GM08714 (cell line): ENCODE measurements around the gene NPNT.

Experiments used
- H3K4me3 ChIP-seq: fragments of 200-500 bp; sonication (Bioruptor generic); 2 replicates; pipeline ENCODE4 v1.5.1; 2014; ENCODE audit warnings: mild to moderate bottlenecking, low read length, inconsistent platforms
- ZNF274 ChIP-seq: IDR thresholded peaks from 2 replicates; pipeline ENCODE4 v1.6.1; 2012; ENCODE audit warnings: mild to moderate bottlenecking, low read depth, low read length

The NPNT gene

DNA sequence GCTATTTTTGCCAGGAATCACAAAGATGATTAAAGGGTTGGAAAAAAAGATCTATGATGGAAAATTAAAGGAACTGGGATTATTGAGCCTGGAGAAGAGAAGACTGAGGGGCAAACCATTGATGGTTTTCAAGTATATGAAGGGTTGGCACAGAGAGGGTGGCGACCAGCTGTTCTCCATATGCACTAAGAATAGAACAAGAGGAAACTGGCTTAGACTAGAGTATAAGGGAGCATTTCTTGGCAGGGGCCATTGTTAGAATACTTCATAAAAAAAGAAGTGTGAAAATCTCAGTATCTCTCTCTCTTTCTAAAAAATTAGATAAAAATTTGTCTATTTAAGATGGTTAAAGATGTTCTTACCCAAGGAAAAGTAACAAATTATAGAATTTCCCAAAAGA, 75.1 kb downstream of the NPNT start:
- no peak overlapping the region for H3K4me3 ChIP-seq
- TF ChIP-seq ZNF274, result no peak

DNA sequence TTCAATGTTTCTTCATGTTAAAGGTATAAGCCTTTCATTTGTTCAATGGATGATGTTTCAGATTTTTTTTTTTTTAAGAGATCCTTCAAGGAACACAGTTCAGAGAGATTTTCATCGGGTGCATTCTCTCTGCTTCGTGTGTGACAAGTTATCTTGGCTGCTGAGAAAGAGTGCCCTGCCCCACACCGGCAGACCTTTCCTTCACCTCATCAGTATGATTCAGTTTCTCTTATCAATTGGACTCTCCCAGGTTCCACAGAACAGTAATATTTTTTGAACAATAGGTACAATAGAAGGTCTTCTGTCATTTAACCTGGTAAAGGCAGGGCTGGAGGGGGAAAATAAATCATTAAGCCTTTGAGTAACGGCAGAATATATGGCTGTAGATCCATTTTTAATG, 75.8 kb downstream of the NPNT start:
- no peak for TF ChIP-seq ZNF274
- H3K4me3 ChIP-seq, result no peak overlapping the region

GRCh38 chr4:105972946-105973621, 77.8 kb downstream of the NPNT start:
- TF ChIP-seq ZNF274, result no peak
- H3K4me3 ChIP-seq, result no peak overlapping the region

- H3K4me3 ChIP-seq, result no peak overlapping the region
- no peak for TF ChIP-seq ZNF274
Measured at GRCh38 chr4:105976915-105977314, 81.6 kb downstream of the NPNT start.

DNA sequence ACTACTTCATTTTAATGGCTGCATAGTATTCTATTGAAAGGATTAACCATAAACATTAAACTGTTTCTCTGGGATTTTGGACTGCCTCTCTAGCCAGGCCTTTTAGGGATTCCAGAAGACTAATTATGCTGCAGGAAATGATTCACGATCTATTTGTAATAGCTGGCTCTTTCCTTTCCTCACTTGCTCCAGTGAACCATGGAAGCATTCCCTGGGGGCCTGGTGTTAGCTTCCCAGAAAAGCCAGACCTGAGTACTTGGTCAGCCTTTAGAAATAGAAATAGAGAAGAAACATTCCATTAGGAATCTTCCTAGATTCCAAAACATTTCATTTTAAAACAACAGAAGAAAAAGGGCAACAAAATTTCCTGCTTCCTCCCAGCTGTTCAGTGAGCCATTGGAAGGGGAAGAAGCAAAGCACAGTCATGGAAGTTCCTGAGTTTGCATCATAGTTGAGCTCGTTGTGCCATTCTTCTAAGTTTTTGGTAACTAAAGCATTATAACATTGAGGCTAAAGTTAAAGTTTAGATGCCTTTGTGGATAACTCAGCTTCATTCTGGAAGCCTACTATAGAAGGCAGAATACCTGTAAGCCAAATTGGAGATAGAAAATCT, 83.5 kb downstream of the NPNT start:
- H3K4me3 ChIP-seq, result no peak overlapping the region
- no peak for TF ChIP-seq ZNF274

- TF ChIP-seq ZNF274, result no peak
- no peak overlapping the region for H3K4me3 ChIP-seq
Measured at GRCh38 chr4:105979506-105979905, 84.2 kb downstream of the NPNT start.

DNA sequence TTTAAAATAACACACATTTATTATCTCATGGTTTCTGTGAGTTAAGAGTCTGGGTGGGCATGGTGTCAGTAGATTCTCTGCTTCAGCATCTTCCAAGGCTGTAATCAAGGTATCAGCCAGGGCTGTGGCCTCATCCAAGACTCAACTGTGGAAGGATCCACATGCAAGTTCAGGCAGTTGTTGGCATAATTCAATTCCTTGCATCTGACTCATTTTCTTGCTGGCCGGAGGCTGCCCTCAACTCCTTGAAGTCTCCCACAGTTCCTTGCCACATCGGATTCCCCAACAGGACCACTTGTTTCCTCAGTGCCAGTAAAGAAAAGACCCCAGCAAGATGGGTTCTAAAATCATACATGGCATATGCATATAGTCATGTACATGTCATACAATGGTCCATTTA, 93.4 kb downstream of the NPNT start:
- TF ChIP-seq ZNF274, result no peak
- no peak overlapping the region for H3K4me3 ChIP-seq

- TF ChIP-seq ZNF274, result no peak
- no peak overlapping the region for H3K4me3 ChIP-seq
Measured at GRCh38 chr4:105989485-105990242, 94.4 kb downstream of the NPNT start.

GRCh38 chr4:105990933-105991332, 95.7 kb downstream of the NPNT start:
- H3K4me3 ChIP-seq, result no peak overlapping the region
- TF ChIP-seq ZNF274, result no peak

DNA sequence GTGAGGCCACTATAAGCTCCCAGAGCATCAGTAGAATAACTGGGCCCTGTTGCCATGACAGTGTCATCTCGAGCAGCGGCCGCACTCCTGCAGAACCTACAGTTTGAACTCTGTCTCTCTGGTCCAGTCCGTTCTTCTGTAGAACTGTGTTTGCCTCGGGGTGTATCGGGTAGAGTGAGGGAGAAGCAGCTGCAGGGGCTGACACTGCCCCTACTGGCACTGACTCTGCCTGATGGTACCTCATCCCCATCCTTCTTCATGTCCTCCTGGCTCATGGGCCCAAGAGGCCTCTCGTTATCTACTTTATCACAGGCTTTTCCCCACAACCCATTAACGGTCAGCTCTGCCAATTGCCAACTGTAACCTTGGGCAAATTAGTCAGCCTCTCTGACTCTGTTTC, 96.5 kb downstream of the NPNT start:
- no peak overlapping the region for H3K4me3 ChIP-seq
- TF ChIP-seq ZNF274, result no peak

DNA sequence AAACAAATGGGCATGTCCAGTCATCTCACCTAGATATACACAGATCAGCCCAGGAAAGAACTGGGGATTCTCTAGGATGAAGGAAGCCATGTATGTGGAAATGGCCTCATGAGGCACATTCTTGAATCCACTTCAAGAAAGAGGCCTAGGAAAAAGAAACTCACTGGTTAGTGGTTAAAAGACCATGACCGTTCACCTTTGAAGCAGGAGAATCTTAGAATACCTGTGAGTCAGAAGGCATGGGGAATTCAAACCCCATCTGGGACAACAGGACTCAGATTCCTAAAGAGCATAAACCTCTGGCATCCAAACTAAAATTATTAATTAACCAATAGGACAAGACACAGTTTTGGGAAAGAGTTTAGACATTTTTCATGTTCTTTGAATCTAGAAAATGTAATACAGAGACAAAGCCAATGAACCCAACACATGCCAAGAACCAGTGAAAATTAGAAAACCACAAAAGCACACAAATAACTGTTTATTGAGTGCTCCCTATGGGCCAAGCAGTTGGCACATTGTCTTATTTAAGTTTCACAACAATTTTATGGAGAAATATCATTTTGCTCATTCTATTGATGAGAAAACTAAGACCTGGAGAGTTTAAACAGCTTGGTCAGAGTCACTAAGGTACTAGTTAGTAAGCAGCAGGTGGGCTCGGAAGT, 97.5 kb downstream of the NPNT start:
- H3K4me3 ChIP-seq, result no peak overlapping the region
- no peak for TF ChIP-seq ZNF274

GRCh38 chr4:105994061-105994460, 98.8 kb downstream of the NPNT start:
- no peak for TF ChIP-seq ZNF274
- no peak overlapping the region for H3K4me3 ChIP-seq

- no peak for TF ChIP-seq ZNF274
- no peak overlapping the region for H3K4me3 ChIP-seq
Measured at GRCh38 chr4:105994841-105995501, 99.7 kb downstream of the NPNT start.

DNA sequence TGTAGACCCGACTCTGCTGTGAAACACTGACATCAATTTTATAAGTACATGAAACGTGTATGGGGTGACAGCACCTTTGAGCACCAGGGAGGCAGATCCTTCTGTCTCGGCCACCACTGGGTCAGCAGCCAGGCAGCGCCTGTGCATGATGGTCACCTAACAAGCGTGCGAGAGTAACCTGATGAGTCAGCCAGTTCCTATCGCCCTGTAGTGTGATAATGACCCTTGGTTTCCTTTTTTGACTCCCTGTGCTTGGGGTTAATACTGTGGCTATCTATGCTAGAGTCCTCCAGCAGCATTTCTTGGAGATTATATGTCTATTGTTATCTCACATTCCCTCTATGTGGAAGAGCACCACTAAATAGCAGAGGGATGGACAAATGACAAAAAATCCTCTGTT, 101.6 kb downstream of the NPNT start:
- TF ChIP-seq ZNF274, result no peak

More for the DNA sequence above, 101.6 kb downstream of the NPNT start:
- no peak overlapping the region for H3K4me3 ChIP-seq
